CD4-positive, alpha-beta memory T cell (primary cell): ENCODE results near the gene LZTFL1. TPM values are rescaled to one million over a fixed set of nuclear protein-coding genes. Genes with fewer than 3 reads are reported as not detected.

Source experiments
- CTCF ChIA-PET: fragments of 350-600 bp; sonication (Branson Sonifier 250); formaldehyde crosslinking; loops from one replicate; lab custom pipeline; 2021; ENCODE audit warnings: inconsistent platforms; ENCODE audit not compliant: partially characterized antibody; lab: Charles Lee
- POLR2A ChIA-PET: fragments of 350-600 bp; sonication (Branson Sonifier 250); formaldehyde crosslinking; loops from one replicate; lab custom pipeline; 2021; ENCODE audit not compliant: partially characterized antibody; lab: Charles Lee
- DNase-seq, 5 donors: peaks; one replicate each; pipeline versions ENCODE4 v3.0.0 to v3.0.0-alpha.2; 2020 to 2022; ENCODE audit warnings: mixed read lengths in 1 of 5
- H3K27ac ChIP-seq: one replicate; pipeline ENCODE4 v1.7.0; 2013; ENCODE audit warnings: low read depth, low read length
- H3K27me3 ChIP-seq: 2 replicates; pipeline ENCODE4 v1.7.0; 2013; ENCODE audit warnings: mild to moderate bottlenecking, low read length, moderate library complexity; ENCODE audit not compliant: insufficient read depth
- H3K36me3 ChIP-seq: 2 replicates; pipeline ENCODE4 v1.7.0; 2013; ENCODE audit warnings: mild to moderate bottlenecking, low read length, moderate library complexity; ENCODE audit not compliant: insufficient read depth
- H3K4me1 ChIP-seq: 2 replicates; pipeline ENCODE4 v1.7.0; 2013; ENCODE audit warnings: mild to moderate bottlenecking, low read length, moderate library complexity; ENCODE audit not compliant: insufficient read depth
- H3K4me3 ChIP-seq, 2 donors: one replicate each; pipeline ENCODE4 v1.7.0; 2013; ENCODE audit warnings: low read length in 2 of 2, mild to moderate bottlenecking in 1 of 2
- H3K9me3 ChIP-seq, 2 donors: one replicate each; pipeline ENCODE4 v1.7.0; 2013; ENCODE audit warnings: low read length in 2 of 2, control low read depth in 1 of 2; ENCODE audit not compliant: control insufficient read depth in 1 of 2
- H3K27ac Mint-ChIP-seq, 7 donors: one replicate each; pipeline ENCODE4 v1.8.0; 2020 to 2021; ENCODE audit warnings: mixed read lengths in 7 of 7, mild to moderate bottlenecking in 6 of 7, inconsistent platforms in 3 of 7, moderate library complexity in 3 of 7
- H3K27me3 Mint-ChIP-seq, 2 donors: one replicate each; pipeline ENCODE4 v1.8.0; 2020 to 2021; ENCODE audit warnings: mixed read lengths in 2 of 2
- H3K36me3 Mint-ChIP-seq, 2 donors: one replicate each; pipeline ENCODE4 v1.8.0; 2020 to 2021; ENCODE audit warnings: mixed read lengths in 2 of 2, inconsistent platforms in 1 of 2, mild to moderate bottlenecking in 1 of 2
- H3K4me1 Mint-ChIP-seq, 4 donors: one replicate each; pipeline ENCODE4 v1.8.0; 2020 to 2021; ENCODE audit warnings: mixed read lengths in 4 of 4, mild to moderate bottlenecking in 1 of 4
- H3K4me3 Mint-ChIP-seq, 8 donors: one replicate each; pipeline ENCODE4 v1.8.0; 2020 to 2021; ENCODE audit warnings: mixed read lengths in 8 of 8, mild to moderate bottlenecking in 7 of 8, moderate library complexity in 6 of 8, inconsistent platforms in 3 of 8
- H3K9me3 Mint-ChIP-seq, 8 donors: one replicate each; pipeline ENCODE4 v1.8.0; 2020 to 2021; ENCODE audit warnings: mixed read lengths in 8 of 8, mild to moderate bottlenecking in 5 of 8, inconsistent platforms in 3 of 8, moderate library complexity in 1 of 8
- intact Hi-C: fragments of 100-400 bp; cut with micrococcal nuclease; formaldehyde crosslinking; loops from one replicate; pipeline ENCODE4 v1.15.1; 2023
- polyA plus RNA-seq, 2 donors: library from polyadenylated mRNA; unstranded; fragments of 300-500 nt; fragmentation: Illumina TruSeq; gene quantifications; one replicate each; pipeline ENCODE4 v1.2.3, GENCODE V29; 2021
- total RNA-seq, 2 experiments: library from RNA; stranded (reverse); gene quantifications; one replicate each; pipeline ENCODE4 v1.2.3, GENCODE V29; 2021

LZTFL1 gene
- total and polyA plus RNA-seq, 4 experiments from 2014 or later, result 6.9 to 11.7 (median 8.6) TPM

DNA sequence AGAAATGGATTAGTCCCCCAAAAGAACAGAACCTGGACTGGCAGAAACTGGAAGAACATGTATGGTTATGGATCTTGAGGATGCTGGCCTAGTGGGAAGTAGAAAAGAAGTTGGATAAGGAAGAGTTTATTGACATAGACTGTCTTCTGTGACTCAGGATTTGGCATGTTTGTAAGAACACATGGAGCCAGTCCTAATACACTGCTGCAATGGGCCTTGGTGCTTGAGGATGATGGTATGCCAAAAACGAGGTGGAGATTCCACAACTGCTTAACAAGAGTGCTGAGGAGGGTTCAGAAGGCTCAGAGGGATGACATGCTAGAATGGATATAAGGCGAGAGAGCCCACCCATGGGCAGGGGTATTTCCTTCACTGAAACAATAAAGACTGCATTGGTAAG lies 22.4 kb downstream of the LZTFL1 start:
- Histone ChIP-seq H3K4me3 (no peak overlapping the region), H3K4me1 (no peaks in the 10 kb centered on the region), H3K9me3 (no peaks in the 10 kb centered on the region), H3K27me3 (no peaks in the 10 kb centered on the region), H3K36me3 (no peaks in the 10 kb centered on the region), H3K27ac (no peak overlapping the region)
- intact Hi-C loops, result no loop called here
- Mint-ChIP-seq H3K27ac (peak overlapping the region in 1 of 7 donors; percentile 26), H3K27me3 (no peaks in the 10 kb centered on the region), H3K4me1 (no peaks in the 10 kb centered on the region), H3K9me3 (peaks cover 0 to 5% (median 0%) of the 10 kb centered on the region in 8 donors), H3K4me3 (no peak overlapping the region), H3K36me3 (peaks cover 29 to 47% of the 10 kb centered on the region in 2 donors)
- CTCF ChIA-PET, result no interaction called here
- no peak for DNase-seq
- POLR2A ChIA-PET, result no interaction called here

DNA sequence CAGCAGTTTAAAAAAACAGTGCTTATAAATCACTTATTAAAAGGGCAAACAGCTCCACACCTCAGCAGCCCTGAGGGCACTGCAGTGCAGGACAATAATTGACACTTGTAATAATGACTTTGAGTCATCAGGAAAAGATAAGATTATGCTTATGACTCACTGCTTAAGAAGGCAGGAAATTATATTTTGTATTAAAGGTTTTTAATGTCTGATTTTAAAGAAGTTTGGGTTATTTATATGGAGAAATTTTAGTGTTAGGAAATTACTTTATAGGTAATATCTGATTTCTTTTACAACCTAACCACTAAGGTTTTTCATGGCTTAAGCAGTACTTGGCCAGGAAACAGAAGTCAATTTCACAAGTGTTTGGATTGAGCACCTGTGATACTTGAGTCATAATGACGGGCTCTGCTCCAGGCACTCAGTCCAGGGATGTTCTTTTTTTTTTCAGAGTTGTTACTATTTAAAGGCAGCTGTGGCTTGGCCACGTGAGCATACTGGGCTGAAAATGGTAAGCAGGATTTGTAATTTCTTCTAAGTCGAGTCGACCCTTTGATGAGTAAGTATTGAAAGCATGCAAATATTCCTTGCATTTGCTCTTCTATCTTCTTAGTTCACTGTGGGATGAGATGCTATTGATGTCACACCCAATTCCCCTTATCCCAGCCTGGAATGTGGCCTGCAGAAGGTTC lies 23.9 kb downstream of the LZTFL1 start:
- Mint-ChIP-seq H3K4me1 (no peaks in the 10 kb centered on the region), H3K27me3 (no peaks in the 10 kb centered on the region)
- CTCF ChIA-PET, result no interaction called here

GRCh38 chr3:45816544-45816943 lies 25.4 kb downstream of the LZTFL1 start:
- no peak overlapping the region for H3K4me3 ChIP-seq
- Mint-ChIP-seq H3K27me3 (no peaks in the 10 kb centered on the region), H3K4me3 (no peak overlapping the region), H3K9me3 (peaks cover 0 to 5% (median 0%) of the 10 kb centered on the region in 8 donors), H3K36me3 (peaks cover 13 to 31% of the 10 kb centered on the region in 2 donors), H3K27ac (no peak overlapping the region), H3K4me1 (no peaks in the 10 kb centered on the region)
- H3K4me1 ChIP-seq, result no peaks in the 10 kb centered on the region
- H3K27ac ChIP-seq, result no peak overlapping the region
- CTCF ChIA-PET, result no interaction called here
- no peaks in the 10 kb centered on the region for H3K36me3 ChIP-seq
- no peaks in the 10 kb centered on the region for H3K27me3 ChIP-seq
- H3K9me3 ChIP-seq, result no peaks in the 10 kb centered on the region
- POLR2A ChIA-PET, result no interaction called here
- intact Hi-C loops, result no loop called here
- no peak for DNase-seq

More for the DNA sequence above, 23.9 kb downstream of the LZTFL1 start:
- DNase-seq, result no peak
- intact Hi-C loops, result no loop called here
- H3K9me3 ChIP-seq, result no peaks in the 10 kb centered on the region
- Mint-ChIP-seq H3K36me3 (peaks cover 21 to 39% of the 10 kb centered on the region in 2 donors), H3K27ac (no peak overlapping the region), H3K9me3 (peaks cover 0 to 5% (median 0%) of the 10 kb centered on the region in 8 donors), H3K4me3 (no peak overlapping the region)
- H3K36me3 ChIP-seq, result no peaks in the 10 kb centered on the region
- no peak overlapping the region for H3K4me3 ChIP-seq
- H3K27me3 ChIP-seq, result no peaks in the 10 kb centered on the region
- H3K27ac ChIP-seq, result no peak overlapping the region
- H3K4me1 ChIP-seq, result no peaks in the 10 kb centered on the region
- POLR2A ChIA-PET, result no interaction called here

GRCh38 chr3:45814322-45814721 lies 27.6 kb downstream of the LZTFL1 start:
- Mint-ChIP-seq H3K4me1 (no peaks in the 10 kb centered on the region), H3K36me3 (peaks cover 0 to 17% of the 10 kb centered on the region in 2 donors), H3K27ac (no peak overlapping the region), H3K9me3 (peaks cover 0 to 5% (median 0%) of the 10 kb centered on the region in 8 donors), H3K27me3 (no peaks in the 10 kb centered on the region), H3K4me3 (no peak overlapping the region)
- no peak for DNase-seq
- H3K4me3 ChIP-seq, result no peak overlapping the region
- H3K27ac ChIP-seq, result no peak overlapping the region
- intact Hi-C loops, result no loop called here
- no peaks in the 10 kb centered on the region for H3K9me3 ChIP-seq
- H3K36me3 ChIP-seq, result no peaks in the 10 kb centered on the region
- H3K4me1 ChIP-seq, result no peaks in the 10 kb centered on the region
- H3K27me3 ChIP-seq, result no peaks in the 10 kb centered on the region
- ChIA-PET CTCF (no interaction called here), POLR2A (no interaction called here)

- CTCF ChIA-PET, result interaction anchor here (1.7 kb wide), 1 partner anchor 122 kb away, joined by 3 read pairs; no protein-coding TSS in a partner anchor
- intact Hi-C loops, result no loop called here
- Mint-ChIP-seq H3K27me3 (no peaks in the 10 kb centered on the region), H3K27ac (no peak overlapping the region), H3K36me3 (peaks cover 0 to 7% of the 10 kb centered on the region in 2 donors), H3K4me3 (no peak overlapping the region), H3K9me3 (no peaks in the 10 kb centered on the region), H3K4me1 (peaks cover 7 to 12% (median 11%) of the 10 kb centered on the region in 4 donors)
- Histone ChIP-seq H3K9me3 (no peaks in the 10 kb centered on the region), H3K27ac (no peak overlapping the region), H3K4me3 (no peak overlapping the region), H3K27me3 (no peaks in the 10 kb centered on the region), H3K36me3 (no peaks in the 10 kb centered on the region), H3K4me1 (peaks cover 8% of the 10 kb centered on the region)
- DNase-seq, result no peak
- POLR2A ChIA-PET, result no interaction called here
Observed at GRCh38 chr3:45807681-45808540, 34.0 kb downstream of the LZTFL1 start.

DNA sequence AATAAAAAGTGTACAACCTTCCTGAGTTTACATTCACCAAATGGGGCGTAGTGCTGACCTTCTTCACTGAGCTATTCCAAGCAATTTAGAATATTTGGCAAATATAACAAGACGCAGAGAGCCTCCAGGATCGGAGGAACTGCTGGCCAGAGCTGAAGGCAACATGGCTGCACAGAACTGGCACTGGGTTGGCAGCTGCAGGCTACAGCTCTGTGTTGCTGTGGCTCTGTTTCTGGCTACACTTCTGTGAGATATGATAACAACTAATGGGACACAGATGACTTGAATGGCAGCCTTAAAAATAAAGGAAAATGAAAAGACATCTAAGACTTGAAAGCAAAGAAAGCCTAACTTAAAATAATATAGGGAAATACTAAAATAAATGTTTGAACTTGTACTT lies 34.8 kb downstream of the LZTFL1 start:
- H3K4me1 ChIP-seq, result peaks cover 8% of the 10 kb centered on the region

DNA sequence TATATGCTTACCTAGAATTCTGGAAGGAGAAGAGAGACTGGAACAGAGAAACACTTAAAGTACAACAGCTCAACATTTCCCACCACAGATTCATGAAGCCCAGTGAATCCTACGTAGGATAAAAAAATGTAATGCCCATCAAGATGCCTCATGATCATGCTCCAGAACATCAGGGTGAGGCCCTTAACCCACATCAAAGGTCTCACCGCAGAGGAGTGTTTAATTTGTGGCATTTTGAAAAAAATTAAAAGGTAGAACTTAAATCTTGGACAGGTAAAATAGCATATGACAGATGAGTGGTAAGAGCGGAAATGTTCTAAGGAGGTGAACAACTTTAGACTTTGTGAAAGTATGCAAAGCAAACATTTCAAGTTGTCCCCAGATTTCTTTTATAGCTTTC lies 35.8 kb downstream of the LZTFL1 start:
- H3K4me1 ChIP-seq, result peaks cover 8% of the 10 kb centered on the region
- no peak overlapping the region for H3K27ac ChIP-seq
- Mint-ChIP-seq H3K9me3 (no peaks in the 10 kb centered on the region), H3K4me3 (peak overlapping the region in 1 of 8 donors; percentile 30), H3K27me3 (no peaks in the 10 kb centered on the region), H3K4me1 (peaks cover 7 to 12% (median 11%) of the 10 kb centered on the region in 4 donors), H3K36me3 (peaks cover 0 to 1% of the 10 kb centered on the region in 2 donors), H3K27ac (peak overlapping the region in 1 of 7 donors; percentile 68)
- CTCF ChIA-PET, result no interaction called here
- H3K9me3 ChIP-seq, result no peaks in the 10 kb centered on the region
- no peaks in the 10 kb centered on the region for H3K36me3 ChIP-seq
- peak in 2 of 5 donors; percentile 12 to 17 for DNase-seq
- H3K27me3 ChIP-seq, result no peaks in the 10 kb centered on the region
- no peak overlapping the region for H3K4me3 ChIP-seq
- intact Hi-C loops, result no loop called here
- POLR2A ChIA-PET, result interaction anchor here (1.1 kb wide), 1 partner anchor 11 kb away, joined by 3 read pairs; no protein-coding TSS in a partner anchor

More for the DNA sequence above, 34.8 kb downstream of the LZTFL1 start:
- no peak for DNase-seq
- H3K27me3 ChIP-seq, result no peaks in the 10 kb centered on the region
- Mint-ChIP-seq H3K9me3 (no peaks in the 10 kb centered on the region), H3K36me3 (peaks cover 0 to 7% of the 10 kb centered on the region in 2 donors), H3K27ac (no peak overlapping the region), H3K4me3 (no peak overlapping the region), H3K4me1 (peaks cover 7 to 12% (median 11%) of the 10 kb centered on the region in 4 donors), H3K27me3 (no peaks in the 10 kb centered on the region)
- ChIA-PET POLR2A (no interaction called here), CTCF (interaction anchor here (1.7 kb wide), 1 partner anchor 123 kb away, joined by 3 read pairs; no protein-coding TSS in a partner anchor)
- no peaks in the 10 kb centered on the region for H3K9me3 ChIP-seq
- intact Hi-C loops, result no loop called here
- H3K4me3 ChIP-seq, result no peak overlapping the region
- H3K36me3 ChIP-seq, result no peaks in the 10 kb centered on the region
- H3K27ac ChIP-seq, result no peak overlapping the region
